Stimulated activated CD4-positive, alpha-beta T cell treated with anti-CD3 and anti-CD28 coated beads, Interleukin-4, amount 100 ng/mL, for 4 hours (primary cell): ENCODE measurements around the gene PEX14.
A peak's percentile ranks its signal among the peaks of the same experiment; 100 is the strongest.
"Not testable (repeated sequence)": the region's sequence is repeated elsewhere in the genome, so short reads cannot be mapped to it uniquely, and the experiment has no call there.

Source experiments
- DNase-seq, 2 experiments: peaks; one replicate each; pipeline ENCODE4 v3.0.0-alpha.2; 2020

Gene PEX14, protein sequence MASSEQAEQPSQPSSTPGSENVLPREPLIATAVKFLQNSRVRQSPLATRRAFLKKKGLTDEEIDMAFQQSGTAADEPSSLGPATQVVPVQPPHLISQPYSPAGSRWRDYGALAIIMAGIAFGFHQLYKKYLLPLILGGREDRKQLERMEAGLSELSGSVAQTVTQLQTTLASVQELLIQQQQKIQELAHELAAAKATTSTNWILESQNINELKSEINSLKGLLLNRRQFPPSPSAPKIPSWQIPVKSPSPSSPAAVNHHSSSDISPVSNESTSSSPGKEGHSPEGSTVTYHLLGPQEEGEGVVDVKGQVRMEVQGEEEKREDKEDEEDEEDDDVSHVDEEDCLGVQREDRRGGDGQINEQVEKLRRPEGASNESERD

GRCh38 chr1:10474613-10475507 is at the start of gene PEX14:
PEX14 (plus strand) TSS chr1:10474950; CDS start chr1:10474967, 17 bp downstream.
- DNase-seq = peak; percentile 81 to 83

- not testable (repeated sequence) for DNase-seq
These were observed 48.8 kb upstream of the PEX14 start for GRCh38 chr1:10425826-10426534.

GRCh38 chr1:10426535-10426848 is 48.3 kb upstream of the PEX14 start:
- DNase-seq = not testable (repeated sequence)

- DNase-seq = no peak
These were observed 45.8 kb upstream of the PEX14 start for GRCh38 chr1:10428984-10429383.

GRCh38 chr1:10429868-10430215 is 44.9 kb upstream of the PEX14 start:
- no peak for DNase-seq

DNA sequence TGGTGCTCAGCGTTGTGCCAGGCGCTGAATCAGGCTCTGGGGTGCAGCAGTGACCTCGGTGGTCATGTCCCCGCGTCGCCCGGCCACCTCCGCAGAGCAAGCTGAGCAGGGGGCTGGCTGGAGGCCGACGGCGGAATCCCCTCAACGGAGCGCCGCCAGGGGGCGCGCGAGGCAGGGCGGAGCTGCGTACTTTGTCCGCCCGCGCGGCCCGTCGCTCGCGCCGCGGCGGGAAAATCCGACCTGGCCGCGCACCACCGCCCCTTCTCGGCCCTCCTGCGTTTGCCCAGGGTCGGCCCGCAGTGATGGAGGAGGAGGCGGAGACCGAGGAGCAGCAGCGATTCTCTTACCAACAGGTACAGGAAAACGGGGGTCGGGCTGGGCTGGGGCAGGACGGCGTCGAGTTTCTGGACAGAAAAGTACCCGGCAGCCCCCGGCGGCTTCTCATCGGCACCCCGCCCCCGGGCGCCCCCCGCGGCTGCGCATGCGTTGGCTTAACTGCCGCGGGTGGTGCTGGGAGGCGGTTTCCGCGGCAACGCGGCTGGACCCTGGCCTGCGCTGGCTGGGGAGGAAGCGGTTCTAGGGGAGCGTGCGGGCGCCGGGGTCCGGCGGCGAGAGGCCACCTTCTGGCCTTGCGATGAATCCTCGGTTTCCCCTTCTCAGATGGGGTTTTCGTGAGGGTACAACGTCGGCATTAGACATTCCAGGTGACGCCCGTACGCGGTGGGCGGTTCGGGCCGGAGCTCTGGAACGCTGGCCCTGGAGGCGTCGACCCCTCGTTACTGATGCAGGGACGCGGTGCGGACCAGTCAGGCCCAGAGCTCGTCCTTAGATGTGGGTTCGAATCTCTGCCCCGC is 44.3 kb upstream of the PEX14 start, which contains the start of gene CENPS:
CENPS (plus strand) TSS at position 218 of the 854 bp plus-strand sequence; CDS start at position 303, 85 bp downstream.
- peak; percentile 88 to 96 for DNase-seq

- no peak for DNase-seq
These were observed 43.5 kb upstream of the PEX14 start for GRCh38 chr1:10431070-10431730.

DNA sequence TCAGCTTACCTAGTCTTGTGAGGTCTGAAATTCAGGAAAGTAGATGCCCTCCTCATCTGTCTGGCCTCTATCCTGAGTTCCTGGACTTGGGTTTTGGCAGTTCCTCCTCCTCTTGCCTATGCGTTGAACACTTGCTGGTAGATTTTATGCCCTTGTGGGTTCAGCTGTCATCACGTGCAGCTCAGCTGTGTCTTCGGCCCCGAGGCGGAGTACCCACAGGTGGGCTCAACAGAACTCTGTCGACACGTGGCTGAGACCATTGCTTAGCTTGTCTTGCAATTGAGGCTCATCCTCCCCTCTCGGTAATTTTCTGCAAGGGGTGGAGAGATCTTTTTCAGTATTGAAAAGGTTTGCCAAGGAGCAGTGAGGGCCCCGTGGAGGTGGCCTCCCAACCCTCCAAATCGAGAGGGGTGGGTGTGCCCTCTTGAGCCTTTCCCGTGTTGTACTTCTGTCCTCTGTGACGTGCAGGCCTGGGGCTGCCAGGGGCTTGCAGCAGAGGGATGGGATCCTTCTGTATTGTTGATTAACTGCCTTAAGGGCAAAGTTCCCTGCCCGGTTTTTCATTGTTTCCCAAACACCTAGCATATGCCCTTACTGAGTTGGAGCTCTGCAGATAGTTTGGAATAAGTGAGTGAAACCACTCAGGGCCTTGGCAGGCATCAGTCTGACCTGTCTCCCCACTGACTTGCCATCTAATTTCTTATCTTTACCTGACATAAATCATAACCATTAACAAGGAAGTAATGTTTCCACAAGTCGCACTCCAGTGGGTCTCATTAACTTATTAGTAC is 41.6 kb upstream of the PEX14 start:
- no peak for DNase-seq

- no peak for DNase-seq
These were observed 41.0 kb upstream of the PEX14 start for GRCh38 chr1:10433790-10434189.

- DNase-seq = no peak
These were observed 40.2 kb upstream of the PEX14 start for GRCh38 chr1:10434590-10434989.

DNA sequence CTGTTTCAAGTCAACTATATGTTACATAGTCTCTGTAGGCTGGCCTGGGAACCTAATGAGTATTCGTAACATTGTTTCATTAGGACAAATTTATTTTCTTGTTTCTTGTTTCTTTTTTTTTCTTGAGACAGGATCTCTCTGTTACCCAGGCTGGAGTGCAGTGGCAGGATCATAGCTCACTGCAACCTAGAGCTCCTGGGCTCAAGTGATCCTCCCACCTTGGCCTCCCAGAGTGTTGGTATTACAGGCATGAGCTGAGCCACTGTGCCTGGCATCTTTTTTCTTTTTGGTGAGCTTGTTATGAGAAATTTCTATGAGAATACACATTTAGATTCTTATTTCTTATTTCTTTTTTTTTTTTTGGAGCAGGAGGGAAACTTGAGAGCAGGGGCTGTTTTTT is 37.7 kb upstream of the PEX14 start:
- no peak for DNase-seq

DNA sequence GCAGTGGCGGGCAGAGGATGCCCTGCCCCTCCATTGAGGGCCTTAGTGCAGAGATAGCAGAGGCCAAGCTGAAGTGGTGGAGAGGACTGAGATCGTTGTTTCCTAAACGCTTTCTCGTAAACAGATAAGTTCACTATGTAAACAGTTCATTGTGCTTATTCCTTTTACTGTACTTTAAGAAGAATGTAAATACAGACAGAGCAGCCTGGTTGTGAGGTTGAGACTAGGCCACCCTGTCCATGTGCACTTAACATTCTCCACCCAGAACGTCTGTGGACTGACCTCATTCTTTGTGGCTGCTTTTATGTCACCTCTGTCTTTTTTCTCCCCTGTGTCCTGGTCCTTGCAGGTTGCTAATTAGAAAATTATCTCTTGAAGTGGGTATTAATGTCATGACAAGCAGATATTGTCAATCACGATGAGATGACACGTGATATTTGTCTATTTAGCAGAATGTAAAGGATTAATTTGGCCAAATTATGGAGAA is 36.0 kb upstream of the PEX14 start:
- DNase-seq = no peak

- DNase-seq = no peak
These were observed 34.4 kb upstream of the PEX14 start for GRCh38 chr1:10440305-10440704.

DNA sequence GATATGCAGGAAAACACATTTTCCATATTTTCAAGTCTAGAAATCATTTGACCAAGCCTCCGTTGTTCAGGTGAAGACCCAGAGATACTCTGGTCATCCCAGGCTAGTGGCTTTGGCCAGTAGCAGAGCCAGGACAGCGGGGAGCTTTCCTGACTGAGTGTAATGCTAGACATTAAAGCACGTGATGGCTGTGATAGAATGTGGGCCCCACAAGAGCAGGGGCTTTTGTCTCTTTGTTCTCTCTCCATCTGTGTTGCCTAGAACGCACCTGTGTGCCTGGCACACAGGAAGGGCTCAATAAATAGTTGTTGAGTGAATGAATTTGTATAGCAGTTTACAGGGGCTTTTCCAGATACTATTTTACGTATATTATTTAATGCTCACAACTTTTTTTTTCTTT is 34.0 kb upstream of the PEX14 start:
- no peak for DNase-seq

- DNase-seq = no peak
These were observed 30.5 kb upstream of the PEX14 start for GRCh38 chr1:10444248-10444647.

DNA sequence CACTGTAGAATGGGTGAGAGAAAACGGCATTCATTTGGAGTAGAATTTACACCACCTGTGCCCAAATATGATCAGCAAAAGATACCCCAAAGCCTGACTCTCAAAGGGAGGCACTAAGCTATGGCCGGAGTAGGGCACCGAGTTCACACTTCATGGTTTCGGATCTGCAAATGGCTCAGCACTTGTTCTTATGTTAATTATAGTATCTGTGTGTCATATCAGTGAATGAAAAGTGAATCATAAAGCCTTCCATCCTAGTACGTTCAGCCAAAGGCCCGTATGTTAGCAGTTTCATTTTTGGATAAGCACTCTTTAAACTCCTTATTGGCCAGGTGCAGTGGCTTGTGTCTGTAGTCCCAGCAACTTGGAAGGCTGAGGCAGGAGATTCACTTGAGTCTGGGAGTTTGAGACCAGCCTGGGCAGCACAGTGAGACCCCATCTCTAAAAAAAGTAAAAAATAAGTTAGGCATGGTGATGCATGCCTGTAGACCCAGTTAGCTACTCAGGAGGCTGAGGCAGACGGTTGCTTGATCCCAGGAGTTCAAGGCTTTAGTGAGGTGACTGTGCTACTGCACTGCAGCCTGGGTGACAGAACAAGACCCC is 29.9 kb upstream of the PEX14 start:
- no peak for DNase-seq

DNA sequence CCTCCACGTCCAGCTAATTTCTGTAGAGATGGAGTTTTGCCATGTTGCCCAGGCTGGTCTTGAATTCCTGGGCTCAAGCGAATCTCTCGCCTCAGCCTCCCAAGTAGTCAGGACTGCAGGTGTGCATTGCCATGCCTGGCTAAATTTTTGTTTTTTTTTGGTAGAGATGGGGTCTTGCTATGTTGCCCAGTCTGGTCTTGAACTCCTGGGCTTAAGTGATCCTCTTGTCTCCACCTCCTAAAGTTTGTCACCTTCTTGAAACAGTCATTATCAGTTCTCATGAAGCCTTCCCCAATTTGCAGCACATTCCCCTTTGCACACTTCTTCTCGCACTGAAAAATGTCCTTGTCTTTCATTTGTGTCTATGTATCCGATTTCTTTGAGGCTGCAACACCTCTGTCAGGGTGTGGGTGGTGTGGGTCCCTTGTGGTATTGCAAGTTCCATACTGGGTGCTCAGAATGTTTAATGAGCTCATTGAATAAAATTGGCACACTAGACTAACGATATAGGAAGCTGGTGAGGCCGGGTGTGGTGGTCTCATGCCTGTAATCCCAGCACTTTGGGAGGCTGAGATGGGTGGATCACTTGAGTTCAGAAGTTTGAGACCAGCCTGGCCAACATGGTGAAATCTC is 27.8 kb upstream of the PEX14 start:
- no peak for DNase-seq

DNA sequence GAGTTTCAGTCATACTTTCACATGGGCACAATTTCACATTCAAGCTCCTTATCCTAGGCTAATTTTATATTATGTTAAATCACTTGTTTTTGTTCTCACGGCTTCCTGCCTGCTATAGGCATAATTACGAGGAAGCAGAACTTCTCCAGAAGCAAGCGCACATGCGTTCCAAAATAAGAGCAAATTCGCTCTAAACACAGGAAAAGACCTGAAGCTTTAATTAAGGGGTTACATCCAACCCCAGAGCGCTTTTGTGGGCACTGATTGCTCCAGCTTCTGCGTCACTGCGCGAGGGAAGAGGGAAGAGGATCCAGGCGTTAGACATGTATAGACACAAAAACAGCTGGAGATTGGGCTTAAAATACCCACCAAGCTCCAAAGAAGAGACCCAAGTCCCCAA is 25.0 kb upstream of the PEX14 start, which contains the start of gene CORT:
CORT (plus strand) TSS at position 281 of the 400 bp plus-strand sequence. CDS start 193 bp downstream, outside the sequence.
- DNase-seq = no peak

GRCh38 chr1:10450156-10450814 is 24.5 kb upstream of the PEX14 start:
- DNase-seq = no peak
